D721Med (cell line): ENCODE measurements around the gene HINT1.

Source experiments
- DNase-seq: peaks from one replicate; pipeline ENCODE4 v3.0.0; 2011; ENCODE audit warnings: low spot score; ENCODE audit not compliant: insufficient read length
- FAIRE-seq: peaks from 2 replicates; lab custom pipeline; 2011; peaks lifted over from hg19 to GRCh38; lab: Jason Lieb, UNC
- CTCF ChIP-seq: IDR thresholded peaks from 2 replicates; pipeline ENCODE4 v1.5.1; 2012; ENCODE audit warnings: mild to moderate bottlenecking, control low read depth; ENCODE audit not compliant: insufficient read depth; ENCODE audit errors: missing control alignments

The HINT1 gene

GRCh38 chr5:131109540-131110255 lies 55.4 kb downstream of the HINT1 start:
- peak; percentile 92 for FAIRE-seq
- DNase-seq, result no peak
- peak; percentile 82 for TF ChIP-seq CTCF
